Measurements from ENCODE around the gene SETD9. TPM values are rescaled to one million over a fixed set of nuclear protein-coding genes. Genes with fewer than 3 reads are reported as not detected.

Gene SETD9, protein sequence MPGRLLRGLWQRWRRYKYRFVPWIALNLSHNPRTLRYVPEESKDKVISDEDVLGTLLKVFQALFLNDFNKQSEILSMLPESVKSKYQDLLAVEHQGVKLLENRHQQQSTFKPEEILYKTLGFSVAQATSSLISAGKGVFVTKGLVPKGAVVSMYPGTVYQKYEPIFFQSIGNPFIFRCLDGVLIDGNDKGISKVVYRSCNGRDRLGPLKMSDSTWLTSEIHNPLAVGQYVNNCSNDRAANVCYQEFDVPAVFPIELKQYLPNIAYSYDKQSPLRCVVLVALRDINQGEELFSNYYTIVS
- total RNA-seq: 16.8 TPM

- peak; percentile 90 to 99 for DNase-seq (ENCODE audit: low spot score in 2 of 2)
- Histone ChIP-seq H3K4me3 (peak within 1 kb of the TSS; percentile 63 to 92), H3K9me3 (no peaks in the 10 kb centered on the region), H3K27me3 (no peaks in the 10 kb centered on the region), H3K4me1 (peaks cover 2 to 6% of the 10 kb centered on the region in 2 donors), H3K36me3 (no peaks in the 10 kb centered on the region), H3K27ac (peak within 1 kb of the TSS; percentile 90 to 99)
- TF ChIP-seq CTCF (IDR thresholded peaks at IDR 0.05): no peak
- intact Hi-C loops (cut with DNase I): loop anchor here (1.0 to 10.0 kb wide), 6 partner anchors 43 to 1551 kb away; partner anchors contain the start of genes MIER3 and PLK2
These were observed at the start of gene SETD9 for GRCh38 chr5:56909294-56910209. Gene SETD9 (plus strand): TSS chr5:56909596. CDS start chr5:56909646, 50 bp downstream.

GRCh38 chr5:56861893-56862485, 47.4 kb upstream of the SETD9 start:
- H3K36me3 ChIP-seq: peaks cover 9 to 19% of the 10 kb centered on the region in 2 donors
- intact Hi-C loops (cut with DNase I): no loop called here
- H3K9me3 ChIP-seq: no peaks in the 10 kb centered on the region
- no peaks in the 10 kb centered on the region for H3K27me3 ChIP-seq
- H3K4me1 ChIP-seq: no peaks in the 10 kb centered on the region
- H3K27ac ChIP-seq: no peak overlapping the region
- TF ChIP-seq CTCF (IDR thresholded peaks at IDR 0.05): no peak
- DNase-seq (ENCODE audit: low spot score in 2 of 2): no peak
- no peak overlapping the region for H3K4me3 ChIP-seq

- Histone ChIP-seq H3K4me3 (no peak overlapping the region), H3K4me1 (no peaks in the 10 kb centered on the region), H3K36me3 (peaks cover 10 to 19% of the 10 kb centered on the region in 2 donors), H3K27ac (no peak overlapping the region), H3K27me3 (no peaks in the 10 kb centered on the region), H3K9me3 (no peaks in the 10 kb centered on the region)
- no peak for TF ChIP-seq CTCF (IDR thresholded peaks at IDR 0.05)
- intact Hi-C loops (cut with DNase I): no loop called here
- no peak for DNase-seq (ENCODE audit: low spot score in 2 of 2)
These were observed 46.5 kb upstream of the SETD9 start for GRCh38 chr5:56862909-56863308.

- DNase-seq (ENCODE audit: low spot score in 2 of 2): no peak
- Histone ChIP-seq H3K4me1 (no peaks in the 10 kb centered on the region), H3K4me3 (no peak overlapping the region), H3K27me3 (no peaks in the 10 kb centered on the region), H3K9me3 (no peaks in the 10 kb centered on the region), H3K36me3 (peaks cover 9 to 39% of the 10 kb centered on the region in 2 donors), H3K27ac (no peak overlapping the region)
- TF ChIP-seq CTCF (IDR thresholded peaks at IDR 0.05): no peak
- intact Hi-C loops (cut with DNase I): no loop called here
These were observed 37.6 kb upstream of the SETD9 start for GRCh38 chr5:56871777-56872176.

GRCh38 chr5:56873056-56873455, 36.3 kb upstream of the SETD9 start:
- intact Hi-C loops (cut with DNase I): no loop called here
- Histone ChIP-seq H3K4me1 (no peaks in the 10 kb centered on the region), H3K4me3 (no peak overlapping the region), H3K27ac (no peak overlapping the region), H3K36me3 (peaks cover 6 to 39% of the 10 kb centered on the region in 2 donors), H3K9me3 (no peaks in the 10 kb centered on the region), H3K27me3 (no peaks in the 10 kb centered on the region)
- DNase-seq (ENCODE audit: low spot score in 2 of 2): no peak
- TF ChIP-seq CTCF (IDR thresholded peaks at IDR 0.05): no peak
